ENCODE data around the gene SEL1L2. TPM values are rescaled to one million over a fixed set of nuclear protein-coding genes. Genes with fewer than 3 reads are reported as not detected.

Gene SEL1L2
- total RNA-seq, 3 donors from 2014 or later = 7.4 TPM; not detected in 2

DNA sequence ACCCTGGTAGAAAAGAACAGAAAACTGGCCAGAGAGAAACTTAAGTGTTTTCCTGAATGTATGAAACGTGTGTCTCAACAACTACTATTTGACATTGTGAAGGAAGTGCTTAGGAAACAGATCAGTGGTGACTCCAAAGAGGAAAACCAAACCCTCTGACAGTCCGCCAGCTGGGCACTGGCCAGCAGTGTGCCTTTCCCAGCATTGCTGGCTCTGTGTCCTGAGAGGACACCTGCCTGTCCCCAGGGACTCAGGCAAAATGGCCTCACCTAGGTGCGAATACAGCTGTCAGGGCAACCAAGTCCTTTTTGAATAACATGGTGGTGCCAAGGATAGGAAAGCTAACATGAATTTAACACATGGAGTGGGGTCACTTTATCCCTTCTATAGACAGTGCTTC is 133.1 kb downstream of the SEL1L2 start:
- H3K36me3 ChIP-seq = no peaks in the 10 kb centered on the region
- no peak overlapping the region for H3K4me3 ChIP-seq
- H3K27me3 ChIP-seq = no peaks in the 10 kb centered on the region
- peak; percentile 56 to 65 for DNase-seq (ENCODE audit: low spot score in 2 of 2)
- no peaks in the 10 kb centered on the region for H3K4me1 ChIP-seq
- H3K27ac ChIP-seq = peak overlapping the region in 1 of 2 donors; percentile 33
- H3K9me3 ChIP-seq = no peaks in the 10 kb centered on the region
- intact Hi-C loops (cut with DNase I; ENCODE audit: low total_unique reads) = no loop called here
- TF ChIP-seq, protein P1, sequence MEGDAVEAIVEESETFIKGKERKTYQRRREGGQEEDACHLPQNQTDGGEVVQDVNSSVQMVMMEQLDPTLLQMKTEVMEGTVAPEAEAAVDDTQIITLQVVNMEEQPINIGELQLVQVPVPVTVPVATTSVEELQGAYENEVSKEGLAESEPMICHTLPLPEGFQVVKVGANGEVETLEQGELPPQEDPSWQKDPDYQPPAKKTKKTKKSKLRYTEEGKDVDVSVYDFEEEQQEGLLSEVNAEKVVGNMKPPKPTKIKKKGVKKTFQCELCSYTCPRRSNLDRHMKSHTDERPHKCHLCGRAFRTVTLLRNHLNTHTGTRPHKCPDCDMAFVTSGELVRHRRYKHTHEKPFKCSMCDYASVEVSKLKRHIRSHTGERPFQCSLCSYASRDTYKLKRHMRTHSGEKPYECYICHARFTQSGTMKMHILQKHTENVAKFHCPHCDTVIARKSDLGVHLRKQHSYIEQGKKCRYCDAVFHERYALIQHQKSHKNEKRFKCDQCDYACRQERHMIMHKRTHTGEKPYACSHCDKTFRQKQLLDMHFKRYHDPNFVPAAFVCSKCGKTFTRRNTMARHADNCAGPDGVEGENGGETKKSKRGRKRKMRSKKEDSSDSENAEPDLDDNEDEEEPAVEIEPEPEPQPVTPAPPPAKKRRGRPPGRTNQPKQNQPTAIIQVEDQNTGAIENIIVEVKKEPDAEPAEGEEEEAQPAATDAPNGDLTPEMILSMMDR (IDR thresholded peaks at IDR 0.05) = no peak
- TF ChIP-seq POLR2A (IDR thresholded peaks at IDR 0.05) = no peak
- TF ChIP-seq POLR2AphosphoS5 (IDR thresholded peaks at IDR 0.05) = no peak

DNA sequence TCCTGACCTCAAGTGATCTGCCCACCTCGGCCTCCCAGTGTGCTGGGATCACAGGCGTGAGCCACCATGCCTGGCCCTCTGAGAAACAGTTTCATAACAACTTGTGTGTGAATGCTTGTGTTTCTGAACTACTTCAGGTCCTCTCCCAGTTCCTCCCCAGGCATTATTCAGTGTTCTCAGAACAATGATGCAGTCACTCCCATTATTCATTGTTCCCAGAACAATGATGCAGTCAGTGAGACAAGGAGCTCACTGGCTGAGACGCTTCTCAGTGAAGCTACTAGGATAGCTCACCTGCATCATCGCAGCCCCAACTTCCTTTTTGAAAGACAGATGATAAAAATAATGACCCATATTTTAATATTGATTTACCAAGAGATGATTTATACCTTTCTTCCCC is 134.1 kb downstream of the SEL1L2 start:
- no peak overlapping the region for H3K27ac ChIP-seq
- TF ChIP-seq POLR2A (IDR thresholded peaks at IDR 0.05) = no peak
- TF ChIP-seq, protein P1 (IDR thresholded peaks at IDR 0.05) = no peak
- TF ChIP-seq POLR2AphosphoS5 (IDR thresholded peaks at IDR 0.05) = no peak

DNA sequence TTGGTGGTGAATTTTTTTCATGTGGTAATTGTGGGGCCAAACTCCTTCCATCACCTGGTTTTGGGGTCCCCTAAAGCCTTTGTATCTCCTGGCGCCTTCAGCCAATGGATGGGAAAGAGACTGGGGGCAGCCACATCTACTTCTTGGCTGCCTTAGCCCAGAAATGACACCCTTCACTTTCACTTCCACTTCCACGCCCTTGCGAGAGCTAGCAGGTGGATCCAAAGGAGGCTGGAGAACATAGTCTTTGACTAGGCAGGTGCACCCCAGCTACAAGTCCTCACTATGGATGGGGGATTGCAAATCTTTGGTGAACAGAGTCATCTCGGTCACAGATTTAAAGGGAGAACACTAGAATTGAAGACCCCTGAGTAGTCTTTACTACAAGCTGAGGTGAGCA is 134.8 kb downstream of the SEL1L2 start:
- Histone ChIP-seq H3K9me3 (no peaks in the 10 kb centered on the region), H3K4me1 (no peaks in the 10 kb centered on the region), H3K36me3 (no peaks in the 10 kb centered on the region), H3K27ac (no peak overlapping the region), H3K4me3 (no peak overlapping the region), H3K27me3 (no peaks in the 10 kb centered on the region)
- no peak for DNase-seq (ENCODE audit: low spot score in 2 of 2)
- intact Hi-C loops (cut with DNase I; ENCODE audit: low total_unique reads) = no loop called here
- TF ChIP-seq POLR2AphosphoS5 (IDR thresholded peaks at IDR 0.05) (no peak), POLR2A (IDR thresholded peaks at IDR 0.05) (no peak)
- TF ChIP-seq, protein P1 (IDR thresholded peaks at IDR 0.05) = no peak

More for the DNA sequence above, 134.1 kb downstream of the SEL1L2 start:
- Histone ChIP-seq H3K27me3 (no peaks in the 10 kb centered on the region), H3K36me3 (no peaks in the 10 kb centered on the region), H3K4me3 (no peak overlapping the region), H3K9me3 (no peaks in the 10 kb centered on the region), H3K4me1 (no peaks in the 10 kb centered on the region)
- intact Hi-C loops (cut with DNase I; ENCODE audit: low total_unique reads) = no loop called here
- no peak for DNase-seq (ENCODE audit: low spot score in 2 of 2)

DNA sequence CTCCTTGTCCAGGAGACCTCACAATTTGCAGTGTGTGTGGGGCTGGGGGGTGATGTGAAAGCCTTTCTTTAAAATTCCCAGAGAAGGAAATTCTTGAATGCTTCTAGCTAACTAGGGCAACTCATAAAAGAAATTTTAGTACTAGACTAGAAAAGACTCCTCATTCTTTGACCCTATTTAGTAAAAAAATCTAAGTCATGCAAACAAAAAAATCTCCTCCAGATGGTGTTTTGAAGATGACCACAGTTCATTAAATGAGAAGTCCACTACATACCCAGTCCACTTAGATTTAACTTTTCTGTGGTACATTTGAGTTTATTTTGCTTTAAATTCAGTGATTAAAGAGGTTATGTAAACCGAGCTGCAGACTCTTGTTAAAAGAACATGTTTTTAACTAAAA is 138.1 kb downstream of the SEL1L2 start:
- peak overlapping the region in 1 of 2 donors; percentile 12 for H3K27ac ChIP-seq
- TF ChIP-seq POLR2A (IDR thresholded peaks at IDR 0.05) = no peak

DNA sequence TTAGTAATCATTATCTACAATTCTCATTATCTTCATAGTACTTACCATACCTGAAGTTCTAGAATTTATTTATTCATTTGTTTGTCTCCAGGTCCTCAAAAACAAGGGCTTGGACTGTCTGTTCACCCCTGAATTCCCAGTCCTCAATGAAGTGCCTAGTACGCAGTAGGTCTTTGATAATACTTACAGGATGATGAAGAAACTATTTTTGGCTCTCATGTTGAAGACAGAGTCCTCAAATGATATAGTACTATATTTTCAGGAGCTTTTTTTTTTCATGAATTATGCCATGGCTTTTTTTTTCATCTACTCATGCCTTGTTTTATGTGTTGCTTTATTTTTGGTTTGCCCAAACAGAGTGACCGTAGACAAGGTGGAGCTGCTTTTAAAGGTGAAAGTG is 139.1 kb downstream of the SEL1L2 start:
- no peaks in the 10 kb centered on the region for H3K9me3 ChIP-seq
- no peak overlapping the region for H3K27ac ChIP-seq
- intact Hi-C loops (cut with DNase I; ENCODE audit: low total_unique reads) = no loop called here
- no peak overlapping the region for H3K4me3 ChIP-seq
- H3K36me3 ChIP-seq = no peaks in the 10 kb centered on the region
- DNase-seq (ENCODE audit: low spot score in 2 of 2) = no peak
- H3K27me3 ChIP-seq = no peaks in the 10 kb centered on the region
- no peaks in the 10 kb centered on the region for H3K4me1 ChIP-seq
- TF ChIP-seq, protein P1 (IDR thresholded peaks at IDR 0.05) = no peak
- TF ChIP-seq POLR2AphosphoS5 (IDR thresholded peaks at IDR 0.05) = no peak
- TF ChIP-seq POLR2A (IDR thresholded peaks at IDR 0.05) = no peak

More for the DNA sequence above, 138.1 kb downstream of the SEL1L2 start:
- Histone ChIP-seq H3K4me3 (no peak overlapping the region), H3K36me3 (no peaks in the 10 kb centered on the region), H3K27me3 (no peaks in the 10 kb centered on the region), H3K4me1 (no peaks in the 10 kb centered on the region), H3K9me3 (no peaks in the 10 kb centered on the region)
- intact Hi-C loops (cut with DNase I; ENCODE audit: low total_unique reads) = no loop called here
- no peak for DNase-seq (ENCODE audit: low spot score in 2 of 2)

DNA sequence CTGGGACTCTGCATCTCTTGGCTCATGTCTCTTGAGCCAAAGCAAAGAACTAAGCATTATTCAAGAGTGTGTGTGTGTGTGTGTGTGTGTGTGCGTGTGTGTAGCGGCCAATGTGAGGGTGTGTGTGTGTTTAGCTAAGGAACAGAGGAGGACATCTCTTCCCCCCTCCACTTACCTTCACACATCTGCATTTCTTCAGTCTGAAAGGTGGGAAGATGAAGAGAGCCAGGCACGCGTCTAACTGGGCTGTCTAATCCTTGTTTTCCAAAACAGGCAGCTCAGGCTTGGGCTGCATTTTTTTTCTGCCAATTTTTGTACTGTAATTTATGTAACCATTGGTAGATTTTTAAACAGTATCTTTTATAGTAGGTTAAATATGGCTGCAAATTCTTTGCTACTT is 146.1 kb downstream of the SEL1L2 start:
- Histone ChIP-seq H3K4me1 (no peaks in the 10 kb centered on the region), H3K27ac (no peak overlapping the region), H3K36me3 (no peaks in the 10 kb centered on the region), H3K27me3 (no peaks in the 10 kb centered on the region), H3K4me3 (no peak overlapping the region), H3K9me3 (no peaks in the 10 kb centered on the region)
- intact Hi-C loops (cut with DNase I; ENCODE audit: low total_unique reads) = no loop called here
- TF ChIP-seq POLR2A (IDR thresholded peaks at IDR 0.05) (no peak), POLR2AphosphoS5 (IDR thresholded peaks at IDR 0.05) (no peak)
- TF ChIP-seq, protein P1 (IDR thresholded peaks at IDR 0.05) = no peak
- DNase-seq (ENCODE audit: low spot score in 2 of 2) = no peak
